Superior temporal gyrus (tissue), 1 donor: ENCODE results near the gene MOGAT1.
A peak's percentile ranks its signal among the peaks of the same experiment; 100 is the strongest.
"Not testable (repeated sequence)": the region's sequence is repeated elsewhere in the genome, so short reads cannot be mapped to it uniquely, and the experiment has no call there.

Experiments
- DNase-seq: peaks from one replicate; pipeline ENCODE4 v3.0.0-alpha.2; 2016; ENCODE audit errors: extremely low spot score

The MOGAT1 gene

DNA sequence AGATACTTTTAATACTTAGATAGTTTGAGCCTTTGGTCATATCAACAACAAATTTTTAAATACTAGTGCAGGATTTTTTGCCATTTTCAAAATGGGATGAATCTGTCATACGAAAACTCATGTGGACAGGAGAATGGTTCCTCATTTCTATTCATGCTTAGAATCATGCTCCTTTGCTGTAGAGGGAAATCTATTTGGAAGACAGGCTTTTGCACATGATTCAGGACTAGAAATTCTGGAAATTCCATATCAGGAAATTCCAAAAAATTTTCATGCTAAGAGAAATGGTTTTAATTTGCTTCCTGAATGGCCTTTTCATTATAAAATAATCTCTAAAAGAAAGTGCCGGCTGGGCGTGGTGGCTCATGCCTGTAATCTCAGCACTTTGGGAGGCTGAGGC, 39.3 kb downstream of the MOGAT1 start:
- DNase-seq, result no peak

DNA sequence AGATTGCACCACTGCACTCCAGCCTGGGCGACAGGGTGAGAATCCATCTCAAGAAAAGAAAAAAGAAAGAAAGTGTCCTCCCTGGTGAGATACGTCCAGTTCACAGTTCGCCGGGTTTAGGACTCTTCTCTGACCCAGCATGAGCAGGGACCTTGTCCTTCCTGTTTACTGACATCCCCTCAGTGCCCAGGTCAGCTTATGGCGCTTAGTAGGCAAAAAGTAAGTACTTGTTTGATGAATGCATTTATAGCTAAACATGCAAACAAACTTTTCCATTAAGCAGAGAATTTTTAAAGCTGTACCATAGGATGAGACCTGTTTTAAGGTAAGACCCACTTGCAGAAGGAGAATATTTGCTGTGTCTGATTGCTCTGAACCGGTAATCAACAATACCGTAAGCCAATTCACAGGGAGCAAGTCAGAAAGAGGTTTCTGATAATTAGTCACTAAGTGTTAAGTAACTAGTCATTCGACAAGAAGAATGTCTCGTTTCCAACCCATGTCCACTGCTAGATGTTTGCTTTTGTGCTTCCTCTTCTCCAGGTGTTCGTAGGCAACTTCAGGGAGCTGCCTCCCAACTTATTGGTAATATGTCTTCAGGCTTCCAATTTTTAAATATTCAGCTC, 40.0 kb downstream of the MOGAT1 start:
- no peak for DNase-seq

DNA sequence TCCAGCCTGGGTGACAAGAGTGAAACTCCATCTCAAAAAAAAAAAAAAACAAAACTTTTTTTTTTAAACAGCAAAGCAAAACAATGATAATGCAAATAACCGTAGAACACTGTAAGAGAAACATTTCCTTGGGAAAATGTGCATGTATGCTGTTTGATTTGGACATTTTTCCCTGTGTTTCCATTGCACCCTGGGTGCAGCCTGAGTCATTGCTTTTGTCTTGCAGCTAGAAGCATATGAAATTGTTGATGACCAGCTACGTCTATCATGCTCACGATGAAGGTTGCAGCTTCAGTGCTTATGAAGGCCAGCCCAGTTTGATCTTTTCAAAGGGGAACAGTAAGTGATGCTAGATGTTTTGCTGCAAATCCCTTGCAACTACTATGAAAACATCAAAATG, 41.5 kb downstream of the MOGAT1 start:
- DNase-seq, result no peak

DNA sequence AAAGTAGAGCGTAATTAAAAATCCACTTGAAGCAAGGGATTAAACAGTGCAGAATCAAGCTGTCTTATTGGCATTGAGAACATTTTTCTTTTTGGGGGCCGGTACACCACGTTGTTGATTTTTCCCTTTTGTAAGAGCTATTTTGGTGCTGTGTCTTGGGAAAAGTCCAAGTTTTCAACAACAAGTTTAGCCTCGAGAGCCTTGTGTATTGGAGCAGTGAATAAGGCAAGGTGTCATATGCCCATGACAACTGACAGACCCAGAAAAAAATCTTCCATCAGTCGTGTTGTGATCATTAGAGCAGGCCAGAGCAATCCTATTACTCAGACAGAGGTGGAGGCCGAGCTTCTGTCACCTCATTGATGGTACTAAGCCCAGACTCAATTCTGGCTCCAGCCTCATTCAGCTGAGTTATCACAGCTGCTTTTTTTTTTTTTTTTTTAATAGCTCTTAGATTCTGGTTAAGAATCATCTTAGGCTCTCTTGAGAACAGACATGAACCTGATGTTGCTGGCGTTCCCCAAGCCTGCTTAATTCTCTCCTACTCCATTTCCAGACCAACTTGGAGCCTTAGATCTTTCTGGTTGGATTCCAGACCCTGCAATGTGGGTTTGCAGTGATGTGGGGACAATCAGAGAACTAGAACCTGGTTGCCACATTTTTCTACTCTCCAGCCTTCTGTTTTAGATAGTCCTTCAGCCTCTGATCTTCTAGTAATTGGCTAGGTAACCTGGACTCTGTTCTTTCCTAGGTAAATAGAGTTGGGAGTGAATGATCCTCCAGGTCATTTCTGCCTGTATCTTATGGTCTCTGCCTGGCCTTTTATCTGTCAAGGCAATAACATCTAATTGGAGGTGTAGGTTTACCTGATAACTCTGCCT, 43.1 kb downstream of the MOGAT1 start:
- DNase-seq, result peak; percentile 56

DNA sequence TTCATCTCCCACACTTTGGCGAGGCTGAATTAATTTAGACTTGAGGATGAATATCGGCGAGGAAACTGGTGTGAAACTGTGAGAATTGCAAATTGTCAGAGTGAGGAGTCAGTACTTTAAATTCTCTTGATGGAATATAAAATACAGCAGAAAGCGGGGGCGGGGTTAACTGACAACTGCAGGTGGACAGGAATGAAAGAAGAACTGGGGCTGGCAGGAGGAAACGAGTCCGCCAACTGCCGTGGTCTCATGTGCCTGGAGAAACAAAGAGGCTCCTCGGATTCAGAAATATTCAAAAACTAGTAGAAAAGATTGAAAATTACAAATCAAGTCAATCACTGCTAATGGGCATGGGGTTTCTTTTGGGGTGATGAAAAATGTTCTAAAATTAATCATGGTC, 44.3 kb downstream of the MOGAT1 start:
- peak; percentile 34 for DNase-seq

DNA sequence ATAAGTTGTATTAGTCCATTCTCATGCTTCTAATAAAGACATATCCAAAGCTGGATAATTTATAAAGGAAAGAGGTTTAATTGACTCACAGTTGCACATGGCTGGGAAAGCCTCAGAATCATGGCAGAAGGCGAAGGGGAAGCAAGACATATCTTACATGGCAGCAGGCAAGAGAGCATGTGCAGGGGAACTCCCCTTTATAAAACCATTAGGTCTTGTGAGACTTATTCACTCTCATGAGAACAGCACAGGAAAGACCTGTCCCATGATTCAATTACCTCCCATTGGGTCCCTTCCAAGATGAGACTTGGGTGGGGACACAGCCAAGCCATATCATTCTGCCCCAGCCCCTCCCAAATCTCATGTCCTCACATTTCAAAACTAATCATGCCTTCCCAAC, 48.3 kb downstream of the MOGAT1 start:
- DNase-seq, result not testable (repeated sequence)

DNA sequence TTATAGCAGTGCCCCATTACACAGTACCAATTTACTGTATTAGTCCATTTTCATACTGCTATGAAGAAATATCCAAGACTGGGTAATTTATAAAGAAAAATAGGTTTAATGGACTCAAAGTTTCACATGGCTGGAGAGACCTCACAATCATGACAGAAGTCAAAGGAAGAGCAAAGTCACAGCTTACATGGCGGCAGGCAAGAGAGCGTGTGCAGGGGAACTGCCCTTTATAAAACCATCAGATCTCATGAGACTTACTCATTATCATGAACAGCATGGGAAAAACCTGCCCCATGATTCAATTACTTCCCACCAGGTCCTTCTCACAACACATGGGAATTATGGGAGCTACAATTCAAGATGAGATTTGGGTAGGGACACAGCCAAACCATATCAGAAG, 50.1 kb downstream of the MOGAT1 start:
- DNase-seq, result not testable (repeated sequence)

DNA sequence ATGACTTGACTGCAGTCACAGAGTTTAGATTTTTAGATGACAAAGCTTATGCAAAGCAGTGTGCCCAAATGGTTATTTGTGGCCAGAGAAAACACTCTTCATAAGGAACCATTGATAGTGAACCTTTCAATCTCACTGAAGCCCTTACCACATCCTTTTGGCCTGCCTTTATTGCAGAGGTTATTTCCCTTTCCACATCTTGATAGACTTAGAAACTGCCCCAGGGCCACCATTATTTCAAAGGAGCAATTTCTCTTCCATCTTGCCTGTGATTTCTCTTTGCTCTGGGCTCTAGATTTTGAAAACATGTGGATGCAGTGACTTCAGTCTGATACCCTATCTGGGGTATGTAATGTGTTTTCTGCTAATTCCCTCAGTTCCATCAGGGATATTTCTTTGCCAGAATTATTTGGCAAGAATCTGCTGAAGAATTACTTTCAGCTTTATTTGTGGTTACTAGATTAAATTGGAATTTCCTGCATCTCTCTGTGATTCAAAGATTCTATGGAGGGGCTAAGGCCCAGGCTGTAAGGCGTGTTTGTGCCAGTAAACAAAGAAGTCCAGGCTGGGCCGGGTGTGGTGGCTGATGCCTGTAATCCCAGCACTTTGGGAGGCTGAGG, 51.0 kb downstream of the MOGAT1 start:
- DNase-seq, result no peak

DNA sequence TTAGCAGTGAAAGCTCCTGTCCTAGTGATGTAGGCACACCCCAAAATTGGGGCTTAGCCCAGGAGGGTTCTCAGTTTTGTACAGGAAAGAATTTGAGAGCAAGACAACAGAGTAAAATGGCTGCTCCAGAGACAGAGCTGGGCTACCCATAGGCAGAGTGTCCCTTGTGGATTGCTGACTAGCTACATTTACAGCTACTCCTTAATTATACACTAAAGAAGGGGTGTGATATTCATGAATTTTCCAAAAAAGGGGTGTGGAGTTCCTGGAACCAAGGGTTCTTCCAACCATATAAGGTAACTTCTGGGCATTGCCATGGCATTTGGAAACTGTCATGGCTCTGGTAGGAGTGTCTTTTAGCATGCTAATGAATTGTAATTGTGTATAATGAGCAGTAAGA, 52.8 kb downstream of the MOGAT1 start:
- DNase-seq, result no peak

DNA sequence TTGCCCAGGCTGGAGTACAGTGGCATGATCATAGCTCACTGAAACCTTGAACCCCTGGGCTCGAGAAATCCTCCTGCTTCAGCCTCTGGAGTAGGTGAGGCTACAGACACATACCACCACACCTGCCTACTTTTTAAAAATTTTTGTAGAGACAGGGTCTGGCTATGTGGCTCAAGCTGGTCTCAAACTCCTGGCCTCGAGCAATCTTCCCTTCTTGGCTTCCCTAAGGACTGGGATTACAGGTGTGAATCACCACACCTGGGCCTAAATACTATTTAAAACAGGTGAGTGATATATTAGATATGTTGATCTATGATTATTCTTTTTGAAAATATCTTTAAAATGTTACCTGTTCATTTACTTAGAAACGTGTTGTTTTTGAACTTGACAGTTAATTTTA, 57.2 kb downstream of the MOGAT1 start:
- no peak for DNase-seq

DNA sequence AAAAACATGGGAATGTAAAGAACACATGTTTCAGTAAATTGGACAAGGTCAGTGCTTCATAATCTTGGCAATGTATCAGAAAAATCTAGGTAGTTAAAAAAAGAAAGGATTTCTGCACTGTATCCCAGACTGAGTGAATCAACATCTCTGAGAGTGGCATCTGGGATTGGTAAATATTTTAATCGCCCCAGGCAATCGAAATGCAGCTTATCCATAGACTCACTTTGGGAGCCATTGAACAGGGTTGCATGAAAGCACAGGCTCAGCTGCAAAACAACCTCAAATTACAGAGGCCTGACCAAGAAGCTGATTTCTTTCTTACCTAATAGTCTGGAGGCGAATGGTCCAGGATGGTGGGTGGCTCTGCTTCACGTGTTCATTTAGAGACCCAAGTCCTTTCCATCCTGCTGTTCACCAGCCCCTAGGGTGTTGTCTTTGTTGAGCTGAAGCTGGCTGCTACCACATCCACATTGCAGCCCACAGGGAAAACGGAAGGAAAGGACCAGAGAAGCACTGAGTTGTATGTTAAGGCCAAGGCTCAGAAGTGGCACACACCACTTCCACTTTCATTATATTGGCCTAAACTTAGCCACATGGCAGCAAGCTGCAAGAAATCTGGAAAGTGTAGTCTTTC, 59.0 kb downstream of the MOGAT1 start:
- no peak for DNase-seq

DNA sequence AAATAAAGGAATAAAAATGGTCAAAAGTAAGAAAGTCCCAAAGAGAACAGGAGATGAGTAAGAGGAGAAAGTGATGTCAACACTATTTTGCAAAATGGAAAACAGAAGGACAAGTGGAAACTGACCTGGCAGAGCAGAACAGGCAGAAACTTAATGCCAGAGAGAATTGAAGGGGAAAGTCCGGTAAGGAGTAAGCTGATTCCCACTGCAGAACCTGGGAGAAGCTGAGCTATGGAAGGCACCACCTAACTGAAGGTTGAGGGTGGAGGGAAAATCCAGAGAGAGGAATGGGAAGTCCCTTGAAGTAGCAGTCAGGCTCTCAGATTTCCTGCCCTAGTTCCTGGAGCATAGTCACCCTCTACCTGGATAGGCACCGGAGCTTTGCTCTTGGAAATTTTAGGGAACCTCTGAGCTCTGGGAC, 59.8 kb downstream of the MOGAT1 start:
- no peak for DNase-seq

DNA sequence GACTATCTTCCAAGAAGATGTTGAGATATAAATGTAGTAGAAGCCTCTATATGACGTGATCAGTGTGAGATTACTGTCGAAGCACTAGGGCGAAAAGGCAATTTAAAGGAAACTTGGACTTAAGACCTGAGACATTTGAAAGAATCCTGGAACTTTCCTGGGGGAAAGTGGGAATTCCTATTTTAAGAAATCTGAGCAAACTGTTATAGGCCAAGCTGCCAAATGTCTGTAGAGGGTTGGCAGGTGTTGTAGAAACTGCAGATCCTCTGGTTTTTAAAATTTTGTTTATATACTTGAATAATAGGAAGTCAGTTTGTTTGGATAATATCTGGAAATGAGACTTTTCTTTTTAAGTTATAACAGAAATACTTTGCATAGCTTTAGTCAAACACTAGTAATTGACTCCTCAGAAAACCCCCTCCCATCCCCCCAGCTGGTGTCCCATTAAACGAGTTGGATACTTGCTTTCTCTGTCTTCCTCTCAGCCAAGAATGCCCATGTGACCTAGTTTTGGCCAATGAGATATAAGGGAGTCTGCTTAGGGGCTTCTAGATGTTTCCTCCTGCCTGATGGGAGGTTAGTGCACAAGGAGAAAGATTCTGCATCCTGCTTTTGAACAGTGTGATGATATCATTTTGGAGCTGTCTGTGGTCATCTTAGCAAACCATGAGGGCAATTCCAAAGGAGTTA, 61.2 kb downstream of the MOGAT1 start:
- DNase-seq, result no peak

DNA sequence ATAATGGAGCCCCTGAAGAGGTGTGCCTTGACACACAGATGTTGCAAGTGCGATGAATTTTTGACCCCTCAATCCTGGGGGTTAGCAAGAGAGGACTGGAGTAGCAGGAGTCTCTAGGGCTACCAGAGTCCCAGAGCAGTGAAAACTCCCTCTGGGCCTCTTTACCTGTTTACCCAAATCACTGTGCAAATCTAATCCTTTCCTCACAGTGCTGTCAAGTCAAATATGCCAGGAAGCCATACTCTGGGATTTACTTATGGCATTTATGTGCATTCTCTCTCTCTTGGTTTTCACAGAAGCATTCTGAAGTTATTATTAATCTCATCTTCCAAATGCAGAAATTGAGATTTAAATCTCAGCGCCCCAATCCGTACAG, 62.0 kb downstream of the MOGAT1 start:
- DNase-seq, result no peak

DNA sequence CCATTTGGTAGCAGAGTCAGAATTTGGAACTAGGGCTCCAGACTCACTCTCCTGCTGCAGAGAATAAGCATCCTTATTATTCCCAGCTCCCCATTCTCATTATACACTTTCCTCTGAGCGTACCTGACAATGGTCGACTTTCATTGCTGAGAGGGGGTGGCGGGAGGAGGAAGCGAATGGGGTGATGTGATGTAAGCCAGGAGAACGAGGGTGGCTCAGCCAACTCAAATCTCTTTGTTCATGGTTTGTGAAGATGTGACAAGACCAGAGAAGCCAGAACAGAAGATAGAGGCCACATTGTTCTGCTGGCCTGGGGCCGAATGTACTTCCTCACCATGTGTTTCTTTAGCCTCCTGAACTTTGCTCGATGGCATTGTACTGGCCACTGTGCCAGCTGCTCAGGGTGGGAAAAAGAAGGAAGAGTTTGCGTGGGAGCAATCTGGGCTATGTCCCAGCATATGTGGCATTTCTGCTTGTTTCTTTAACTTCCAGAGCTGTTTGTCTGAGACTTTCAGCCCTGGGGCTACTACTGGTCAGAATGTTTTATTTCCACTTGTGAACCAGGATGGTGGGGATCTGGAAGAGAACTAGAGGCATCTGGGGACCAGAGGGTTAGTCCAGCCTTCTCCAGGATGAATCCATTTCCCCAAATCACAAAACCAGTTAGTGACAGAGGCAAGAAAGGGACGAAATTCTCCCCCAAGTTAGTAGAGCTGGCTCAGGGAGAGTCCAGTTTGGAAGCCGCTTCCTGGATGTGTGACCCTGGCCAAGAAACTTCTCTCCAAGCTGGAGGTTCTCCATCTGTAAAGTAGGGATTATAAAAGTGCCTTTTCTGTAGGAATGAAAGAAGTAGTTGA, 62.6 kb downstream of the MOGAT1 start:
- peak; percentile 60 for DNase-seq

DNA sequence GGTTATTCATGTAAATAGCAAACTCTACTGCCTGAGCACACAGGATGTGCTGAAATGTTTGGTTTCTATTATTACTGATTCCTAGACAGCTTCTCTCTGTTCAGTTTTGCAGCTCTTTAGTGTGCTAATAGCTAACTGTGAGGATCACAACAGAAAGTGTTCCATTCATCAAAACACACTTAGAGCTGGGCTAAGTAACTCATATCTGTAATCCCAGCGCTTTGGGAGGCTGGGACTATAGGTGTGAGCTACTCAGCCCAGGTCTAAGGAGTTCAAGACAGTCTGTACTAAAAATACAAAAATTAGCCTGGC, 63.2 kb downstream of the MOGAT1 start:
- DNase-seq, result no peak

DNA sequence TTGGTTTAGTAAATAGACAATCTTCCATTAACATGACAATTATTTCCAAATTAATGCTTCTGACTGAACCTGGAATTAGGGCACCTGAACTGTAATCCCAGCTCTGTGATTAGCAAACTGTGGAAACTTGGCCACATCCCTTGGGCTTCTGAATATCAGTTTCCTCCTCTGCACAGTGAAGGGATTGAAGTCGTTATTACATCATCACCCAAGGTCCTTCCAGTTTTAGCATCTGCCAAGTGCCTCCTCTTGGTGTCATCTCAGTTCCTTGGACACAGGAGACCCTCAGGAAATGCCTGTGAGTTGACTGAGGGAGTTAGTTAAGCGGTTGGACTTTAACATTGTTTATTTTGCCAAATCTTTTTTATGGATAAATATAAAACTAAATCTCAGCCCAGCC, 64.8 kb downstream of the MOGAT1 start:
- DNase-seq, result no peak

DNA sequence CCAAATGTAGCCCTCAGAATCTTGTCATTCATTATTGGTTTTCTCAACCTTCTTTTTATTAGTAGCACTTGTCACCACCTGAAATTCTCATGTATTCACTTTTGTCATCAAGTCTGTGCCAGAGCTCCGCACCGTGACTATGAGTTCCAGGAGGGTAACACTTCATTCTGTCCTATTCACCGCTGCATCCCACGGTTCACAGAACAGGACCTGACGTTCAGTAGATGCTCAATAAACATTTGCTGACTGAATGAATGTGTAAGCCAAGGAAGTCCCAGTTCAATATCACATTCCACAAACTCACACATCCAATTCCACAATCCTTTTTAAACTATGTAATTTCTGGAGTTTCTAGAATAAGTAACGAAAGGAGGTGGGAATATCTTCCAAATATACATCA, 65.5 kb downstream of the MOGAT1 start:
- DNase-seq, result no peak

DNA sequence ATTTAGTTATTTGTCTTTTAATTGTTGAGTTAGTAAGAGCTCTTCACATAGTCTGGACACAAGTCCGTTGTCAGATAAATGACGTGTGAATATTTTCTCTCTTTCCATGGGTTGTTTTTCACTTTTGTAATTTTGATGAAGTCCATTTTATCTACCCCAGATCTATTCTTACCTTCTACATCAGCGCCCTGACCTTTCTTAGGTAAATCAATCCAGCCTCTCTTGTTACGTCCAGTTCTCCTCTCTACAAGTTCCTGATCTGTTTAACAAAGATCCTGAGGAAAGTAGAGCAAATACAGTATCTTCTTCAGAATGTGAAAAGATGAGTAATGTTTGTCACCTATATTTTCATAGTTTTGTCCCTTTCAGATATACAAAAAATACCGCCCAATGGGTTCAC, 66.9 kb downstream of the MOGAT1 start:
- no peak for DNase-seq

DNA sequence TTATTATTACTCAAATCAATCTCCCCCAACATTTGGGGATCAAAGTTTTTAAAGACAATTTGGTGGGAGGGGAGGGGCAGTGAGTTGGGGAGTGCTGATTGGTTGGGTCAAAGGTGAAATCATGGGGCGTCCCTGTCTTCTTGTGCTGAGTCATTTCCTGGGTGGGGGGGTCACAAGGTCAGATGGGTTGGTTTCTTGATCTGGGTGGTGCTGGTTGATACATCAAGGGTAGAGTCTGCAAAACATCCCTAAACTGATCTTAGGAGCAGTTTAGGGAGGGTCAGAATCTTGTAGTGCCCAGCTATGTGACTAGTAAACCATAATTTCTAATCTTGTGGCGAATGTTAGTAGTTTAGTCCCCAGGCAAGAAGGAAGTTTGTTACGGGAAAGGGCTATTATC, 67.4 kb downstream of the MOGAT1 start:
- DNase-seq, result no peak

DNA sequence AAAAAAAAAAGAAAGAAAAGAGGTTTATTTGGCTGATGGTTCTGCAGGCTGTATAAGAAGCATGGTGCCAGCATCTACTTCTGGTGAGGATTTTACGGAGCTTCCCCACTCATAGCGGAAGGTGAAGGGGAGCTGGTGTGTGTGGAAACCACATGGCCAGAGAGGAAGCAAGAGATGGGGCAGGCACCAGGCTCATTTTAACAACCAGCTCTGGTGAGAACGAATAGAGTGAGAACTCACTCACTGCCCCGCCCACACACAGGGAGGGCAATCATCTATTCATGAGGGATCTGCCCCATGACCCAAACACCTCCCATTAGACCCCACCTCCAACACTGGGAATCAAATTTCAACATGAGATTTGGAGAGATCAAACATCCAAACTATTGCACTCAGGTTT, 68.5 kb downstream of the MOGAT1 start:
- DNase-seq, result no peak
